Glomerular visceral epithelial cell (primary cell): ENCODE measurements around the gene PGAP1.
A peak's percentile ranks its signal among the peaks of the same experiment; 100 is the strongest.

Experiments
- DNase-seq: peaks from one replicate; pipeline ENCODE4 v3.0.0-alpha.2; 2016; ENCODE audit errors: extremely low spot score

Gene PGAP1

GRCh38 chr2:196802401-196802800, 124.1 kb downstream of the PGAP1 start:
- no peak for DNase-seq

- peak; percentile 13 for DNase-seq
These were observed 124.7 kb downstream of the PGAP1 start for GRCh38 chr2:196801674-196802261.

GRCh38 chr2:196798980-196799379, 127.5 kb downstream of the PGAP1 start:
- peak; percentile 6 for DNase-seq

GRCh38 chr2:196792865-196793264, 133.6 kb downstream of the PGAP1 start:
- no peak for DNase-seq

- peak; percentile 47 for DNase-seq
These were observed 142.9 kb downstream of the PGAP1 start for GRCh38 chr2:196783431-196784094.
